HG02763 (cell line): ENCODE measurements around the gene PWP2.
"Not testable (repeated sequence)": the region's sequence is repeated elsewhere in the genome, so short reads cannot be mapped to it uniquely, and the experiment has no call there.

Experiments used
- ATAC-seq: cut with Tn5 transposase; IDR thresholded peaks from one replicate; pipeline ENCODE4 v1.9.1; 2021; ENCODE audit warnings: mild to moderate bottlenecking, moderate library complexity; ENCODE audit not compliant: unreplicated experiment

The PWP2 gene

GRCh38 chr21:44082648-44083440 is 24.4 kb upstream of the PWP2 start:
- ATAC-seq: no peak

DNA sequence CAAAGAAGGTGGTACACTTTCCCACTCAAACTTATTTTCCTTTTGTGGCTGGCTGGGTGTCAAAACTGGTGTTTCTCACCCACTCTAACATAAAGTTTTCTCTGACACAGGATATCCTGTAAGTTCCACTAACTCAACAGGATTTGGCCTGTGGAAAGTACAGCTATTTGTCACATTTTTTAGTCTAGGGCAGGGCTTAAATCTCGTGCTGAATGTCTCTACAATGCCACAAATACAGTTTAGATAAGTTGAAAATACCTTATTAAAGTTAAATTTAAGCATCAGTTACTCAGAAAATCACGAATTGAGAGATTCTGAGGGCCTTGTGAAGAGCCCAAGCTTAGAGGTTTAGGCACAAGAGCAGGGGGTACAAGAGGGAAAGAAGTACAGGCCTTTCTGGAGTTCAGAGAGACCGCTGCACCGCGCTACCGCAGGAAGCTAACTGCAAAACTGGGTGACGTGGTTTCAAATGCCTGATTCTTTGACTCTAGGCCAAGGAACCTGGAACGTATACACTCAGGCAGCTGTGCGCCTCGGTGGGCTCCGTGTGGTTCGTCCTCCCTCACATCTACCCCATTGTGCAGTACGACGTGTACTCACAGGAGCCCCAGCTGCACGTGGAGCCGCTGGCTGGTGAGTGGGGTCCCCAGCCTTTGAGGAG is 23.4 kb upstream of the PWP2 start:
- no peak for ATAC-seq

DNA sequence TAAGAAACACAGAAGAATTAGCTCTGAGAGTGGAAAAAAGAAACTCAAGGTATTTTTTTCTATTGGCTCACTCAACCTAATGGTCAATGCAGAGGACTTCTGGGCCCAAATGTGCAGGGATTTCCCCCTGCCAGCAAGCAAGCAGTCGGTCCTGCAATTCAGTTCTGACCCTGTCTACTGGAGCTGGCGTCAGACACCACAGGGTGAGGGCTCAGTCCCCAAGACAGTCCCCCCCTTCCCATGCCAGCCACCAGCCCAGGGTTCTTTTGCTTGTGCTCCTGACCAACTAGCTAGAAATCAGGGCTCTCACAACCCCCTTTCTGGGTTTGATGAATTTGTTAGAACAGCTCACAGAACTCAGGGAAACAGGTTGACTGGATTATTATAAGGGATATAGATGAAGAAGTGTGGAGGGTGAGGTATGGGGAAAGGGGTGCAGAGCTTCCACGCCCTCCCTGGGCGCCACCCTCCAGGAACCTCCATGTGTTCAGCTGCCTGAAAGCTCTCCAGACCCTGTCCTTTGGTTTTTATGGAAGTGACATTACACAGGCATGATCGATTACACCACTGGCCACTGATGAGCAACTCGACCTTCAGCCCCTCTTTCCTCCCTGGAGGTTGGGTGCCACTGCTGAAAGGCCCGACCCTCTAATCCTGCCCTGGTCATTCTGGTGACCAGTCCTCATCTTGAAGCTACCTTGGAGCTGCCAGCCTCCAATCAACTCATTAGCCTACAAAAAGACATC is 22.5 kb upstream of the PWP2 start:
- ATAC-seq: no peak

DNA sequence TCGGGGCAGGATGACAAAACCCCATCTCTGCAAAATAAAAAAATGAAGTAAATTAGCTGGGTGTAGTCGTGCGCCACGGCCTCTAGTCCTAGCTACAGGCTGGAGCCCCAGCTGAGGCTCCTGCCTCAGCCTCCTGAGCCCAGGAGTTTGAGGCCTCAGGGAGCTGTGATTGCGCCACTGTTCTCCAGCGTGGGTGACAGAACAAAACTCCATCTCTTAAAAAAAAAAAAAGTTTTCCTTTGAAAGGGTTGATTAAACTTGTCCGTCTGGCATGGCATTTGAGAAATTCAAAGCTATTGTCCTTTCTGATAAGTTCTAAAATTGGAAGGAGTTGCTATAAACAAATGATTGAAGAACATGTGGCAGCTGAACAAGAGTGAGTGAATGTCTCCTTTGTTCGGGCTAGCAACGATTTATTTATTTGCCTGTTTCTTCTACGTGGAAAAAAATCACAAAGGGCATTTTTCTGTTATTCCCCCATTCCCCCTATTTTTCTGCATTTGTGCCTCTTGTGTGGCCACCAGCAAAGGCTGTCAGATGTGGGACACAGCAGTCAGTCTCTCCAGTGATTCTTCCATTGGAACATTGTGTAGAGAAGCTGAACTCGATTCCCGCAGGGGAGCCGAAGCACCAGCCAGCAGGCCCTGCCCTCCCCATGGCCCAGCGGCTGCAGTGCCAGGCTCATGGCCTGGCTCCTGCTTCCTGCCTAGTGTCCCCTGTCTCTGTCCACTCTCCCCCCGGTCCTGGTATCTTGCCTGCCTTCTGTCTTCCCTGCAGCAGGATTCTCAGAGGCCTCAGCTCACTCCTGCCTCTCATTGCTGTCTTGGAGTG is 21.5 kb upstream of the PWP2 start:
- ATAC-seq: no peak

GRCh38 chr21:44086636-44087425 is 20.4 kb upstream of the PWP2 start:
- no peak for ATAC-seq

GRCh38 chr21:44087426-44088400 is 19.5 kb upstream of the PWP2 start:
- ATAC-seq: no peak

DNA sequence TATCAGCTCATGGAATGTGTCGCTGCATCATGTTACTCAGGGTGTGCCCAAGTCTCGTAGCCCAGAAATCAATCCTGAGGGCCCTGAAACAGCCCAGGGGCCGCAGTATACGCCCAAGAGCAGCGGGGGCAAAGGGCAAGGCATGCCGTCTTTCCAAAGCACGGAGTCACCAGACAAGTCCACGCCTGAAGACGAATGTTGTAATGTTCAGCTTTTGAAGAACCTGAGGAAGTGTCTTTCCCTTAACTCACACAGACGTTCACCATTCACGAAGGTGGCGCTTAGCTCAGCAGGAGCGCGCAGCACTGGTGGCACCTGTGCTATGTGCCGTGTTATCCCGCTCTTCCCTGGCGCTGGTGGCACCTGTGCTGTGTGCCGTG is 18.8 kb upstream of the PWP2 start:
- no peak for ATAC-seq

DNA sequence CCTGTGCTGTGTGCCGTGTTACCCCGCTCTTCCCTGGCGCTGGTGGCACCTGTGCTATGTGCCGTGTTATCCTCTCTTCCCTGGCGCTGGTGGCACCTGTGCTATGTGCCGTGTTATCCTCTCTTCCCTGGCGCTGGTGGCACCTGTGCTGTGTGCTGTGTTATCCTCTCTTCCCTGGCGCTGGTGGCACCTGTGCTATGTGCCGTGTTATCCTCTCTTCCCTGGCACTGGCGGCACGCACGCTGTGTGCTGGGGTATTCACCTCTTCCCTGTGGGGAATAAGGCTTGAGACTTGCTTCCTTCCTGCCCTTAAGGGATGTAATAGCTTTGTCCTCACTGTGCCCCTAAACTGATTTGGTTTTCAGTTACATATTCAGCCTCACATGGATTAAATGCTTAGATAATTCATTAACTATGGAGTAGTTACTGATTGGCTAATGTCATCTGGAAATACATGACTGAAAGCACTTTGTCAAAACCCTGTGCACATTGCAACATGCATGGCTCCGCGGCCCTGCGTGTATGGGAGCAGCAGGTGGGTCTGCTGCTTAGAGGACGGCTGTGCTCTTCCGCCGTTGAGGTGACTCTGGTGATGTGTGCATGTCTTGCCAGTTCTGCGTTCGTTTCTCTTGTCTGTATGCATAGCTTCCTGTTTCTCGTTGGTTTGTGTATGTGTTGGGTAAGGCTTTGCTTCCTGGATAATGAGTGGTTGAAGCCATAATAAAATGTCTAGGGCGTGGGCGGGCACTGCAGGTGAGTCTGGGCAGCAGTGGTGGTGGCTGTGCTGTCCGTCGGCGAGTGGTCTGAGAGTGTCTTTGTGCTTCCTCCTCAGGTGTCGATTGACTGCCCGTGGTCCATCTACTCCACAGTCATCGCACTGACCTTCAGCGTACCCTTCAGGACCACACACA is 17.9 kb upstream of the PWP2 start:
- ATAC-seq: no peak

DNA sequence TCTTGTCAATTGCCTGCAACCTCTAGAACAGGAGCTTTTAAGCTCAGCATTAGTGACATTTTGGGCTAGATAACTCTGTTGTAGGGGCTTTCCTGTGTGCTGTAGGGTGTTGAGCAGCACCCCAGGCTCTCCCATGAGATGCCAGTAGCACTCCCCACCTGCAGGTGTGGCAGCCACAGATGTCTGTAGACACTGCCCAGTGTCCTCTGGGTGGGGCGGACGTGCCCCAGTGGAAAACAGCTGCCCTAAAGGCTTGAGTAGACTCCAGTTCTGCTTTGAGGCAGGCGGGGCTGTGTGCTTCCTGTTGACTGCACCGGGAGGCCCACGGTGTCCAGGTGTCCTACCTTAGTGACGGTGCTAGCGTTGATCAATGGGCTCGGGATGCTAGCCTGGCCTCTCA is 16.9 kb upstream of the PWP2 start:
- no peak for ATAC-seq

- ATAC-seq: no peak
Observed at GRCh38 chr21:44092211-44092610, 15.0 kb upstream of the PWP2 start.

- ATAC-seq: no peak
Observed at GRCh38 chr21:44093761-44094160, 13.4 kb upstream of the PWP2 start.

DNA sequence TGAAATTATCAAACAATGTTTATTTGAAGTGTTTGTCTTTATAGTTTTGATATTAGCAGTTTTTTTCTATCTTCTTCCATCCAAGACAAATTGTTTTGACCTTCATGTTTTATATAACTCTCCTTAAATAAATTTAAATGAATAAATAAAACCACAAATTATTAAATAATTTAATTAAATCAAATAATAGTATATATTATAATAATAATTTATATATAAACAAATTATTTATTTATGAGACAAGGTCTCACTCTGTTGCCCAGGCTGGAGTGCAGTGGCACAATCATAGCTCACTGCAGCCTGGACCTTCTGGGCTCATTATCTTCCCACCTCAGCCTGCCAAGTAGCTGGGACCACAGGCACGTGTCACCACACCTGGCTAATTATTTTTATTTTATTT is 12.4 kb upstream of the PWP2 start:
- ATAC-seq: no peak

DNA sequence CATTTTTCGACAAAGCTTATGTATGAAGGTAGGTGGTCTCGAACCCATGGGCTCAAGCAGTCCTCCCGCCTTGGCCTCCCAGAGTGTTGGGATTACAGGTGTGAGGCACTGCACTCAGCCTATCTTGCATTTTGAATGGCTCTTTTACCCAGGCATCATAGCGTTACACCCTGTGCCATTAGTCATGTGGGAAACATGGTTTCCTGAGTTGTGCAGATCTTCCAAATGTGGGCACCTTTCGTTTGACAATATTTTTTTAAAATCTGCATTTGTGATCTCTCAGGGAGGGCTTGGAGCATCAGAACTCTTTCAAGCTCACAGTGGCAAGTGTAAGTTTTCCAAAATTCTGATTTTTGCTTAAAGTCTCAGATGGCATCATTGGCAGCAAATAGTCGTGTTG is 8.7 kb upstream of the PWP2 start:
- not testable (repeated sequence) for ATAC-seq

DNA sequence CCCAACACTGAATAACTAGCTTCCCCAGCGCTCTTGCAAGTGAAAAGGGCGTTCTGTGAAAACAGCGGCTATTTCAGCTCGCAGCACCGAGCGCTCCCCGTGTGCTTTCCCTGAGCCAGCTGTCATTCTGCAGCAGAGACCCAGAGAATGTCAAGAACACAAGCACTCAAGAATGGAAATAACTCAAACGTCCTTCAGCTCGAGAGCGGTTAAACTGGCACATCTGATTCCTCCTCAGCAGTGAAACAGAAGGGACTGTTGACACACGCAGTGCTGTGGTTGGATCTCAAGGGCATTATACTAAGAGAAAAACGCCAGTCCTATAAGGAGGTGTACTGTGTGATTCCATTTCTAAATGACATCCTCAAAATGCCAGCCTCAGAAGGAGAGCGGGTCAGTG is 8.2 kb upstream of the PWP2 start:
- ATAC-seq: not testable (repeated sequence)

- not testable (repeated sequence) for ATAC-seq
Observed at GRCh38 chr21:44107589-44107988, 390 bp downstream of the PWP2 start.

GRCh38 chr21:44113702-44114371 is 6.6 kb downstream of the PWP2 start:
- ATAC-seq: not testable (repeated sequence)

- ATAC-seq: not testable (repeated sequence)
Observed at GRCh38 chr21:44122131-44122530, 14.9 kb downstream of the PWP2 start.
